Ovary (tissue), 9 donors: ENCODE results near the gene TSLP. TPM values are rescaled to one million over a fixed set of nuclear protein-coding genes. Genes with fewer than 3 reads are reported as not detected.

Source experiments
- DNase-seq, 5 donors: peaks; one replicate each; pipeline ENCODE4 v3.0.0-alpha.2; 2019 to 2020
- H3K27ac ChIP-seq, 2 donors: fragments of 200-600 bp; one replicate each; pipeline versions ENCODE4 v1.5.1 to v1.8.0; 2019 to 2022
- H3K27me3 ChIP-seq: fragments of 200-600 bp; one replicate; pipeline ENCODE4 v1.8.0; 2022
- H3K36me3 ChIP-seq: fragments of 200-600 bp; sonication (generic); one replicate; pipeline ENCODE4 v1.5.1; 2019
- H3K4me1 ChIP-seq: one replicate; pipeline ENCODE4 v1.8.1; 2013; ENCODE audit warnings: mild to moderate bottlenecking, moderate library complexity; ENCODE audit not compliant: insufficient read depth
- H3K4me3 ChIP-seq: fragments of 200-600 bp; sonication (generic); one replicate; pipeline ENCODE4 v1.5.1; 2017
- H3K9me3 ChIP-seq, 2 donors: fragments of 200-600 bp in 1 of 2; sonication (generic) in 1 of 2; one replicate each; pipeline versions ENCODE4 v1.5.1 to v1.8.1; 2013 to 2019; ENCODE audit warnings: mild to moderate bottlenecking in 1 of 2, moderate library complexity in 1 of 2
- EP300 ChIP-seq: sonication (generic); formaldehyde crosslinking; IDR thresholded peaks from one replicate; pipeline ENCODE4 v1.6.1; 2017; ENCODE audit warnings: antibody characterized with exemption
- POLR2A ChIP-seq: fragments of 450-650 bp; IDR thresholded peaks from one replicate; pipeline ENCODE4 v1.6.1; 2017; ENCODE audit warnings: antibody characterized with exemption, mild to moderate bottlenecking, moderate library complexity
- WGBS, 3 donors: extraction: QIAGEN DNeasy Blood & Tissue Kit in 1 of 3; methylation state at CpG; one replicate each; pipeline versions ENCODE4 v1.1.5 to v1.1.7; 2013 to 2017; 5-methylcytosine and 5-hydroxymethylcytosine counted together
- intact Hi-C, 4 donors: fragments of 100-400 bp; cut with DNase I; formaldehyde crosslinking; loops; one replicate each; pipeline versions ENCODE4 v1.11.0 to v1.15.1; 2022 to 2023
- polyA plus RNA-seq, 2 donors: library from polyadenylated mRNA; stranded (reverse); fragments of 200-250 nt in 1 of 2; fragments of 350-450 nt in 1 of 2; fragmentation: Illumina TruSeq in 1 of 2; extraction: RNeasy Lipid Tissue Mini Kit (QIAGEN cat#74804) in 1 of 2; gene quantifications; one replicate each; pipeline ENCODE4 v1.2.3, GENCODE V29; 2013 to 2014
- total RNA-seq, 7 donors: library from RNA; depleted of rRNA in 2 of 7; stranded (reverse); fragments of >200 nt in 2 of 7; fragmentation: NEBNext Ultra II Directional in 3 of 7; extraction: Animal tissue kit (Norgen Biotek cat#: 25700) in 3 of 7; gene quantifications; one replicate each; pipeline versions ENCODE4 v1.1.0 to v1.2.4, GENCODE V29; 2016 to 2023
- TF ChIP-seq, protein P1 (sequence below), 3 donors: fragments of 450-650 bp in 2 of 3; fragments of 200-600 bp in 1 of 3; IDR thresholded peaks; one replicate each; pipeline versions ENCODE4 v1.5.1 to v1.8.0; 2016 to 2022; ENCODE audit warnings: antibody characterized with exemption in 3 of 3, mild to moderate bottlenecking in 1 of 3
- donor health status: DM: no; HTN: no; CAD: no; lungs with moderate emphysema.
- donor health status: DM: no; HTN: no; CAD: no.
- donor health status: Bipolar disorder and iron deficiency.
- donor health status: DM: yes; HTN: yes; CAD: no.
- donor health status: DM: no; HTN: no; CAD: no.
- donor health status: DM: yes; HTN: yes; CAD: no.

TSLP gene
- total and polyA plus RNA-seq, 9 donors, result 0.12 to 1.4 (median 0.32) TPM; not detected in 1

DNA sequence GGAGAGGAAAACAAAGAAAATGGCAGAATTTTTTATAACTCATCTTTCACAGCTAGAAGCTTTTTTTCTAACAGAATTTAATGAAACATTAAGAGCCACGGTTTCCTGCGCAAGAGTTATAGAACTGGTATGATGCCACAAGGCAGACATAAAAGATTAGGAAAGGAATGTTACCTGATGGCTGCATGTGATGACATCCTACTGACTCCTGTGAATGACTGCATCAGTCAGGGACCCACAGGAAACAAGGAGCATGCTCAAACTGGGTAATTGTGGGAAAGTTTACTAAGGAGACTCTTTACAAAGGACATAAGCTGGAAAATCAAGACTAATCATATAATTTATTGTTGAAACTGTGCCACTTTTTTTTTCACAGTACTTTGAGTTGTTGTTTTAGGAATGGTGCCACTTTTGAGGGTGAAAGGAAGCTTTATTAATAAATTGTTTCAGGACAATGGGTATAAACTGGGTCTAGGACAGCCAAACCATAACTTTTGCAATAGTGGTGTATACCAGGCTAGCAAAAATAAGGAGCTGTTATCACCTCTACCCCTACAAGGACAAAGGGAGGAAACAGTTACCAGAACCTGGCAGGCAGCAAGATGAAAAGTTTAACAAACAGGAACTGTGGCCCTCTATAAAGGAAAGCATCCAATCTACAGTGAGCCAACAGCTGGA, 5.1 kb upstream of the TSLP start:
- no peak for DNase-seq
- peaks cover 2% of the 10 kb centered on the region for H3K4me1 ChIP-seq
- WGBS, 3 donors, result 75 to 88% (median 81%) methylated on average over 2 of the region's 2 CpGs
- no peak overlapping the region for H3K27ac ChIP-seq
- no peak overlapping the region for H3K4me3 ChIP-seq
- H3K36me3 ChIP-seq, result no peaks in the 10 kb centered on the region
- no peaks in the 10 kb centered on the region for H3K9me3 ChIP-seq
- intact Hi-C loops, result no loop called here
- TF ChIP-seq POLR2A, result no peak
- TF ChIP-seq, protein P1, sequence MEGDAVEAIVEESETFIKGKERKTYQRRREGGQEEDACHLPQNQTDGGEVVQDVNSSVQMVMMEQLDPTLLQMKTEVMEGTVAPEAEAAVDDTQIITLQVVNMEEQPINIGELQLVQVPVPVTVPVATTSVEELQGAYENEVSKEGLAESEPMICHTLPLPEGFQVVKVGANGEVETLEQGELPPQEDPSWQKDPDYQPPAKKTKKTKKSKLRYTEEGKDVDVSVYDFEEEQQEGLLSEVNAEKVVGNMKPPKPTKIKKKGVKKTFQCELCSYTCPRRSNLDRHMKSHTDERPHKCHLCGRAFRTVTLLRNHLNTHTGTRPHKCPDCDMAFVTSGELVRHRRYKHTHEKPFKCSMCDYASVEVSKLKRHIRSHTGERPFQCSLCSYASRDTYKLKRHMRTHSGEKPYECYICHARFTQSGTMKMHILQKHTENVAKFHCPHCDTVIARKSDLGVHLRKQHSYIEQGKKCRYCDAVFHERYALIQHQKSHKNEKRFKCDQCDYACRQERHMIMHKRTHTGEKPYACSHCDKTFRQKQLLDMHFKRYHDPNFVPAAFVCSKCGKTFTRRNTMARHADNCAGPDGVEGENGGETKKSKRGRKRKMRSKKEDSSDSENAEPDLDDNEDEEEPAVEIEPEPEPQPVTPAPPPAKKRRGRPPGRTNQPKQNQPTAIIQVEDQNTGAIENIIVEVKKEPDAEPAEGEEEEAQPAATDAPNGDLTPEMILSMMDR (IDR thresholded peaks at IDR 0.05), result no peak
- no peak for TF ChIP-seq EP300
- H3K27me3 ChIP-seq, result no peaks in the 10 kb centered on the region

DNA sequence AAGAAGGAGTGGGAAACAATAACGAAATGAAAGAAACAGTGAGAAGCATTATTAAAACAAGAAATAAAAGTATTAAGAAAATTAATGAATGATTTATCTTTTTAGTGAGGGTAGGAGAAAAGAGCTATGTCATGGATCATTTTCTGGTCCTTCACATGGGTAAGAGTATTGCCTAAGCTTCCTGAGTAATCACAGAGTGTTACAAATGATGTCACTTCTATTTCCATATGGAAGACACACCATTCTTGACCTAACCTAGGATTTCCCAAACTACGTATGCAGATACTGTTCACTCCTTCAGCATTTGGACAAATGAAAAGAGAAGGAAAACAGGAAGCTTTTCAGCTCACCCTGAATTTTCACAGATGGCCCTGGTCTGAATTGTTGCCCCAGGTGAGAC, 3.3 kb upstream of the TSLP start:
- Histone ChIP-seq H3K9me3 (no peaks in the 10 kb centered on the region), H3K4me1 (peaks cover 3% of the 10 kb centered on the region), H3K36me3 (no peaks in the 10 kb centered on the region), H3K27me3 (no peaks in the 10 kb centered on the region), H3K27ac (no peak overlapping the region), H3K4me3 (no peak overlapping the region)
- 46 to 89% (median 89%) methylated on average over 2 of the region's 2 CpGs for WGBS, 3 donors
- intact Hi-C loops, result no loop called here
- DNase-seq, result no peak
- TF ChIP-seq, protein P1 (IDR thresholded peaks at IDR 0.05), result no peak
- no peak for TF ChIP-seq POLR2A
- TF ChIP-seq EP300, result no peak

DNA sequence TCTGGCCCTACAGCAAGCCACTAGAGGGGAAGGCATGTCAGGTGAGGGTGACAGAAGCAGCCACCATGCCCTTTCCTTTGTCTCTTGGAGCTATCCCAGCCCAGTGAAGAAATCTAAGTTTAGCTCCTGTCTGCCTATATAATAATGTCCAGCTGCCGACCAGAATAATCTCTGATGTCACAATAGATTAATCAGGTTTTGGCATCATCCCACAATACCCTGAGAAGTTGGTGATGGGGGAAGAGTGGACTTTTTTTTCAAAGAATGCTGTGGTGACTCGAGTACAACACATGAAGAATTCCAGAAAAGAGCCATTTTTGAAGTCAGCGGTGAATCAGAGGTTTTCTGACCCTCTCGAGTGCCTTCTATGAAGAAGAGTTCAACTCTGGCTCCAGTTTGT, 1.7 kb upstream of the TSLP start:
- Histone ChIP-seq H3K4me1 (peaks cover 3% of the 10 kb centered on the region), H3K27ac (no peak overlapping the region), H3K27me3 (no peaks in the 10 kb centered on the region), H3K36me3 (no peaks in the 10 kb centered on the region), H3K4me3 (no peak overlapping the region), H3K9me3 (no peaks in the 10 kb centered on the region)
- no peak for DNase-seq
- TF ChIP-seq EP300 (no peak), POLR2A (no peak)
- TF ChIP-seq, protein P1 (IDR thresholded peaks at IDR 0.05), result no peak
- 58 to 63% (median 63%) methylated on average over 4 of the region's 4 CpGs for WGBS, 3 donors
- intact Hi-C loops, result no loop called here

DNA sequence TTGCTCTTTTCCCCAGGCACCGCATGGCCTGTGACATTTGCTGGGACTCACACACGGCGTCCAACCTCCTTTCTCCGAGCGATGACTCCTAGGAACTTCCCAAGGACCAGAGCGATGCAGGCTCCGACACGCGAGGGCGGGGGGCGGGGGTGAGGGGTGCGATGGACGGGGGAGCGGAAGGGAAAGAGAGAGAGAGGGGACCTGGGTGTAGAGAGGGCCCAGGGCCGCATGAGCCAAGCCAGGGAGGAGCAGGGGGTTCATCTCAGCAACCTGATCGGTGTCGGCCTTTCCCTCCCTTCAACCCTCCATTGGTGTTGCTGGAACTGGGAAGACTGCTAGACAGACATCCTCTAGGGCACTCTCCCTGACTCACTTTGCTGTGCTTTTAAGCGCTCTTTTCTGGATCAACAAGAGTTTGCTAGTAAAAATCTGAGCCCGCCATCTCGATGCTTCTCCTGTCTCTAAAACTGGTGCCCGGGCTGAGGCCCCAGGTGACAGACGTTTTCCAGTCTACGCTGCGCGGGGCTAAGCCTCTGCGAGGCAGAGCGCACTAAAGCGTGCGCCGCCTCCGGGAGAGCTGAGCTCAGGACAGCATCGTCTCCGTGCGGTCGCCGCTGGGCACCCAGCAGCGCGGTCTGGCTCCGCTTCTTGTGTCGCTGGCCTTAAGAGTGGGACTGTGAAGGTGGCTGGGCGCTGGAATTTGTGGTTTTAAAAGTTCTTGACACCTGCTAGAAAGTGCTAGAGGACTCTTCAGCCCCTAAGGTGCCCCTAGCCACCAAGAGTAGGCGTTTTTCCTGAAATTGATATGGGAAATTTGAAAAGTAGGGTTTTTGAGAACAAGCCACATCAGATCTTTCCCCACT, 1.0 kb upstream of the TSLP start:
- Histone ChIP-seq H3K4me1 (peaks cover 3% of the 10 kb centered on the region), H3K27ac (no peak overlapping the region), H3K36me3 (no peaks in the 10 kb centered on the region), H3K27me3 (no peaks in the 10 kb centered on the region), H3K4me3 (no peak overlapping the region), H3K9me3 (no peaks in the 10 kb centered on the region)
- TF ChIP-seq, protein P1 (IDR thresholded peaks at IDR 0.05), result no peak
- TF ChIP-seq POLR2A, result no peak
- TF ChIP-seq EP300, result no peak
- DNase-seq, result no peak
- WGBS, 3 donors, result 17 to 39% (median 29%) methylated on average over 41 to 42 of the region's 42 CpGs
- intact Hi-C loops, result no loop called here
